ENCODE data around the gene AJUBA. TPM values are rescaled to one million over a fixed set of nuclear protein-coding genes. Genes with fewer than 3 reads are reported as not detected.

The AJUBA gene
- total RNA-seq, 1 experiment from 2014 or later, result 28.8 TPM

DNA sequence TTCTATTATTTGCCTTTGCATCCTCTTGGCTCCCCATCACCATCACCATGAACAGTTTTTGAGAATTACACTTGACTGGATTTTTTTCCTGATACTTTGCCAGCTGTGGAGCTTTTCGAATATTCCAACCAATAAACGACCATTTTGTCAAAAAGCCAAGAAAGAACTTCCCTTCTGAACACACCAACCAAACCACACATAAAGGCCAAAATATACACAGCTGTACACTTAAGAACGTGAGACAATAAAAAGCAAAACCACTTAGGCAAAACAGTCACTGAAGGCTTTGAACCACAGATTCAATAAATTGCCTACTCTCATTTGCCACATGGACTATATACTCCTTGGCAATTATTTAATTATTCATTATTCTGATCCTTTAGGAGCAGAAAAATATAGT is 26.5 kb upstream of the AJUBA start:
- Mint-ChIP-seq H3K9me3 (peaks cover 9% of the 10 kb centered on the region), H3K27me3 (ENCODE audit: low read depth) (no peaks in the 10 kb centered on the region), H3K4me3 (0 out of 2 replicates have a peak overlapping the region, but pooled peaks have one; percentile 1), H3K36me3 (no peaks in the 10 kb centered on the region; the same call in 1 of the 2 replicates), H3K4me1 (peaks cover 31% of the 10 kb centered on the region), H3K27ac (peak overlapping the region; percentile 25; the same call in 1 of the 2 replicates)
- POLR2A ChIA-PET, result no interaction called here
- TF ChIP-seq, protein P1, sequence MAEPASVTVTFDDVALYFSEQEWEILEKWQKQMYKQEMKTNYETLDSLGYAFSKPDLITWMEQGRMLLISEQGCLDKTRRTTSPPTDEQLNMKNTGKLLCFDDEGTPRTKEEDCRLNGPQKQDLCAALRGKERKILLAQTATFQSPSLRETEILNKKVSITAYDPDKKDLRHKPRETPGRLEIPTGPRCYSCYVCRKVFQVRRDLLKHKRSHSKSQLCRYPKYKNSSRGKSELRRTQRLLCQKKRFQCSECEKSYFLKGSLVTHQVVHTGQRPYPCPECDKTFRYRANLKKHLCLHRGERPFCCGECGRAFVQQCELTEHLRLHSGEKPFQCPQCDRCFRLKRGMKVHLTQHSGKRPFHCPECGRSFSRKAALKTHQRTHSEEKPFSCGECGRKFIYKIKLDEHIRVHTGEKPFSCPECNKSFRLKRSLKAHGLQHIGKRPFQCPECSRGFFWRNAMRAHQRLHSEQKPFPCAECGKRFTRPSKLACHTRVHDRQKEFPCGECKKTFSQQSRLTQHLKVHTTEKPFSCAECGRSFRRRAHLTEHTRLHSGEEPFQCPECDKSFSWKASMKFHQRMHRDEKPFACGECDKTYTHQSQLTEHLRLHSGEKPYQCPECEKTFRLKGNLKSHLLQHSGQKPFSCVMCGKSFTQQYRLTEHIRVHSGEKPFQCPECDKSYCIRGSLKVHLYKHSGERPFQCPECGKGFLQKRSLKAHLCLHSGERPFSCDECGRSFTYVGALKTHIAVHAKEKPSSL (CRISPR knock-in tag; conservative IDR thresholded peaks at IDR 0.05), result no peak
- TF ChIP-seq FOXJ3 (CRISPR knock-in tag; IDR thresholded peaks at IDR 0.05; ENCODE audit: borderline replicate concordance) (no peak), ETV6 (CRISPR knock-in tag; IDR thresholded peaks at IDR 0.05) (no peak), CREM (CRISPR knock-in tag; IDR thresholded peaks at IDR 0.05) (no peak), FOXP1 (CRISPR knock-in tag; IDR thresholded peaks at IDR 0.05; ENCODE audit: borderline replicate concordance) (no peak), ZNF423 (CRISPR knock-in tag; IDR thresholded peaks at IDR 0.05) (no peak), ZNF671 (CRISPR knock-in tag; IDR thresholded peaks at IDR 0.05) (no peak), FOXK1 (CRISPR knock-in tag; IDR thresholded peaks at IDR 0.05) (no peak), ZNF416 (CRISPR knock-in tag; IDR thresholded peaks at IDR 0.05) (no peak)
- TF ChIP-seq, protein P2, sequence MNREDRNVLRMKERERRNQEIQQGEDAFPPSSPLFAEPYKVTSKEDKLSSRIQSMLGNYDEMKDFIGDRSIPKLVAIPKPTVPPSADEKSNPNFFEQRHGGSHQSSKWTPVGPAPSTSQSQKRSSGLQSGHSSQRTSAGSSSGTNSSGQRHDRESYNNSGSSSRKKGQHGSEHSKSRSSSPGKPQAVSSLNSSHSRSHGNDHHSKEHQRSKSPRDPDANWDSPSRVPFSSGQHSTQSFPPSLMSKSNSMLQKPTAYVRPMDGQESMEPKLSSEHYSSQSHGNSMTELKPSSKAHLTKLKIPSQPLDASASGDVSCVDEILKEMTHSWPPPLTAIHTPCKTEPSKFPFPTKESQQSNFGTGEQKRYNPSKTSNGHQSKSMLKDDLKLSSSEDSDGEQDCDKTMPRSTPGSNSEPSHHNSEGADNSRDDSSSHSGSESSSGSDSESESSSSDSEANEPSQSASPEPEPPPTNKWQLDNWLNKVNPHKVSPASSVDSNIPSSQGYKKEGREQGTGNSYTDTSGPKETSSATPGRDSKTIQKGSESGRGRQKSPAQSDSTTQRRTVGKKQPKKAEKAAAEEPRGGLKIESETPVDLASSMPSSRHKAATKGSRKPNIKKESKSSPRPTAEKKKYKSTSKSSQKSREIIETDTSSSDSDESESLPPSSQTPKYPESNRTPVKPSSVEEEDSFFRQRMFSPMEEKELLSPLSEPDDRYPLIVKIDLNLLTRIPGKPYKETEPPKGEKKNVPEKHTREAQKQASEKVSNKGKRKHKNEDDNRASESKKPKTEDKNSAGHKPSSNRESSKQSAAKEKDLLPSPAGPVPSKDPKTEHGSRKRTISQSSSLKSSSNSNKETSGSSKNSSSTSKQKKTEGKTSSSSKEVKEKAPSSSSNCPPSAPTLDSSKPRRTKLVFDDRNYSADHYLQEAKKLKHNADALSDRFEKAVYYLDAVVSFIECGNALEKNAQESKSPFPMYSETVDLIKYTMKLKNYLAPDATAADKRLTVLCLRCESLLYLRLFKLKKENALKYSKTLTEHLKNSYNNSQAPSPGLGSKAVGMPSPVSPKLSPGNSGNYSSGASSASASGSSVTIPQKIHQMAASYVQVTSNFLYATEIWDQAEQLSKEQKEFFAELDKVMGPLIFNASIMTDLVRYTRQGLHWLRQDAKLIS (CRISPR knock-in tag; IDR thresholded peaks at IDR 0.05; ENCODE audit: borderline replicate concordance), result no peak
- TF ChIP-seq, protein P3, sequence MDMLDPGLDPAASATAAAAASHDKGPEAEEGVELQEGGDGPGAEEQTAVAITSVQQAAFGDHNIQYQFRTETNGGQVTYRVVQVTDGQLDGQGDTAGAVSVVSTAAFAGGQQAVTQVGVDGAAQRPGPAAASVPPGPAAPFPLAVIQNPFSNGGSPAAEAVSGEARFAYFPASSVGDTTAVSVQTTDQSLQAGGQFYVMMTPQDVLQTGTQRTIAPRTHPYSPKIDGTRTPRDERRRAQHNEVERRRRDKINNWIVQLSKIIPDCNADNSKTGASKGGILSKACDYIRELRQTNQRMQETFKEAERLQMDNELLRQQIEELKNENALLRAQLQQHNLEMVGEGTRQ (CRISPR knock-in tag; IDR thresholded peaks at IDR 0.05), result no peak
- TF ChIP-seq, protein P4, sequence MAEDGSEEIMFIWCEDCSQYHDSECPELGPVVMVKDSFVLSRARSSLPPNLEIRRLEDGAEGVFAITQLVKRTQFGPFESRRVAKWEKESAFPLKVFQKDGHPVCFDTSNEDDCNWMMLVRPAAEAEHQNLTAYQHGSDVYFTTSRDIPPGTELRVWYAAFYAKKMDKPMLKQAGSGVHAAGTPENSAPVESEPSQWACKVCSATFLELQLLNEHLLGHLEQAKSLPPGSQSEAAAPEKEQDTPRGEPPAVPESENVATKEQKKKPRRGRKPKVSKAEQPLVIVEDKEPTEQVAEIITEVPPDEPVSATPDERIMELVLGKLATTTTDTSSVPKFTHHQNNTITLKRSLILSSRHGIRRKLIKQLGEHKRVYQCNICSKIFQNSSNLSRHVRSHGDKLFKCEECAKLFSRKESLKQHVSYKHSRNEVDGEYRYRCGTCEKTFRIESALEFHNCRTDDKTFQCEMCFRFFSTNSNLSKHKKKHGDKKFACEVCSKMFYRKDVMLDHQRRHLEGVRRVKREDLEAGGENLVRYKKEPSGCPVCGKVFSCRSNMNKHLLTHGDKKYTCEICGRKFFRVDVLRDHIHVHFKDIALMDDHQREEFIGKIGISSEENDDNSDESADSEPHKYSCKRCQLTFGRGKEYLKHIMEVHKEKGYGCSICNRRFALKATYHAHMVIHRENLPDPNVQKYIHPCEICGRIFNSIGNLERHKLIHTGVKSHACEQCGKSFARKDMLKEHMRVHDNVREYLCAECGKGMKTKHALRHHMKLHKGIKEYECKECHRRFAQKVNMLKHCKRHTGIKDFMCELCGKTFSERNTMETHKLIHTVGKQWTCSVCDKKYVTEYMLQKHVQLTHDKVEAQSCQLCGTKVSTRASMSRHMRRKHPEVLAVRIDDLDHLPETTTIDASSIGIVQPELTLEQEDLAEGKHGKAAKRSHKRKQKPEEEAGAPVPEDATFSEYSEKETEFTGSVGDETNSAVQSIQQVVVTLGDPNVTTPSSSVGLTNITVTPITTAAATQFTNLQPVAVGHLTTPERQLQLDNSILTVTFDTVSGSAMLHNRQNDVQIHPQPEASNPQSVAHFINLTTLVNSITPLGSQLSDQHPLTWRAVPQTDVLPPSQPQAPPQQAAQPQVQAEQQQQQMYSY (CRISPR knock-in tag; IDR thresholded peaks at IDR 0.05), result no peak
- TF ChIP-seq, protein P5, sequence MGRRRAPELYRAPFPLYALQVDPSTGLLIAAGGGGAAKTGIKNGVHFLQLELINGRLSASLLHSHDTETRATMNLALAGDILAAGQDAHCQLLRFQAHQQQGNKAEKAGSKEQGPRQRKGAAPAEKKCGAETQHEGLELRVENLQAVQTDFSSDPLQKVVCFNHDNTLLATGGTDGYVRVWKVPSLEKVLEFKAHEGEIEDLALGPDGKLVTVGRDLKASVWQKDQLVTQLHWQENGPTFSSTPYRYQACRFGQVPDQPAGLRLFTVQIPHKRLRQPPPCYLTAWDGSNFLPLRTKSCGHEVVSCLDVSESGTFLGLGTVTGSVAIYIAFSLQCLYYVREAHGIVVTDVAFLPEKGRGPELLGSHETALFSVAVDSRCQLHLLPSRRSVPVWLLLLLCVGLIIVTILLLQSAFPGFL (CRISPR knock-in tag; IDR thresholded peaks at IDR 0.05; ENCODE audit: borderline replicate concordance), result no peak
- TF ChIP-seq, protein P6, sequence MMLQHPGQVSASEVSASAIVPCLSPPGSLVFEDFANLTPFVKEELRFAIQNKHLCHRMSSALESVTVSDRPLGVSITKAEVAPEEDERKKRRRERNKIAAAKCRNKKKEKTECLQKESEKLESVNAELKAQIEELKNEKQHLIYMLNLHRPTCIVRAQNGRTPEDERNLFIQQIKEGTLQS (CRISPR knock-in tag; conservative IDR thresholded peaks at IDR 0.05), result no peak
- CTCF ChIA-PET, result interaction anchor here (3.9 kb wide), 1 partner anchor 22 kb away, joined by 64 read pairs; no protein-coding TSS in a partner anchor
- ATAC-seq (no peak), DNase-seq (ENCODE audit: low spot score) (no peak)

Data from WTC11 (cell line).